Measurements from ENCODE around the gene CDKAL1. TPM values are rescaled to one million over a fixed set of nuclear protein-coding genes. Genes with fewer than 3 reads are reported as not detected.

Gene CDKAL1
- total RNA-seq, 2 donors from 2014 or later = 11.7 to 12.5 TPM

GRCh38 chr6:21271428-21272155 lies 737.3 kb downstream of the CDKAL1 start:
- DNase-seq (no peak), ATAC-seq (no peak)
- intact Hi-C loops (cut with DNase I, micrococcal nuclease) = no loop called here

GRCh38 chr6:21273451-21273850 lies 739.2 kb downstream of the CDKAL1 start:
- ATAC-seq (no peak), DNase-seq (no peak)
- intact Hi-C loops (cut with DNase I, micrococcal nuclease) = no loop called here

GRCh38 chr6:21274851-21275250 lies 740.6 kb downstream of the CDKAL1 start:
- intact Hi-C loops (cut with DNase I, micrococcal nuclease) = no loop called here
- no peak for ATAC-seq
- DNase-seq = no peak

GRCh38 chr6:21277601-21278374 lies 743.5 kb downstream of the CDKAL1 start:
- ATAC-seq = no peak
- intact Hi-C loops (cut with DNase I, micrococcal nuclease) = no loop called here

GRCh38 chr6:21278375-21278745 lies 744.1 kb downstream of the CDKAL1 start:
- intact Hi-C loops (cut with DNase I, micrococcal nuclease) = no loop called here
- ATAC-seq (no peak), DNase-seq (no peak)

More at GRCh38 chr6:21277601-21278374, 743.5 kb downstream of the CDKAL1 start:
- no peak for DNase-seq

- ATAC-seq = no peak
- intact Hi-C loops (cut with DNase I, micrococcal nuclease) = no loop called here
- DNase-seq = no peak
Measured at GRCh38 chr6:21279619-21280018, 745.4 kb downstream of the CDKAL1 start.

- ATAC-seq (no peak), DNase-seq (no peak)
- intact Hi-C loops (cut with DNase I, micrococcal nuclease) = no loop called here
Measured at GRCh38 chr6:21281366-21281765, 747.1 kb downstream of the CDKAL1 start.

Other genes starting within 250 kb of the CDKAL1 start
- 1 to 10 TPM; 9.1 to 9.5 TPM for gene E2F3, start 132.6 kb upstream of the CDKAL1 start, total RNA-seq